WTC11 (cell line): ENCODE results near the gene GMEB1. TPM values are rescaled to one million over a fixed set of nuclear protein-coding genes. Genes with fewer than 3 reads are reported as not detected.
"Not testable (repeated sequence)": the region's sequence is repeated elsewhere in the genome, so short reads cannot be mapped to it uniquely, and the experiment has no call there.

Source experiments
- ATAC-seq: fragments of 200-7000 bp; cut with Tn5 transposase; 2 replicates; pipeline ENCODE4 v1.10.0; 2021; ENCODE audit warnings: mild to moderate bottlenecking, moderate library complexity
- CTCF ChIA-PET: fragments of 300-600 bp; sonication (Branson Sonifier 250); formaldehyde crosslinking; loops from one replicate; lab custom pipeline; 2021; ENCODE audit warnings: antibody characterized with exemption; lab: Charles Lee
- POLR2A ChIA-PET: fragments of 350-600 bp; sonication (Branson Sonifier 250); formaldehyde crosslinking; loops from one replicate; lab custom pipeline; 2021; ENCODE audit warnings: antibody characterized with exemption; lab: Charles Lee
- DNase-seq: peaks from one replicate; pipeline ENCODE4 v3.0.0; 2021; ENCODE audit warnings: low spot score
- H3K27ac Mint-ChIP-seq: 2 replicates; pipeline ENCODE4 v1.8.0; 2021; ENCODE audit warnings: mixed read lengths
- H3K27me3 Mint-ChIP-seq: 2 replicates; pipeline ENCODE4 v1.8.0; 2021; ENCODE audit warnings: low read depth, mild to moderate bottlenecking, moderate library complexity, mixed read lengths
- H3K36me3 Mint-ChIP-seq: 2 replicates; pipeline ENCODE4 v1.8.0; 2021; ENCODE audit warnings: mixed read lengths
- H3K4me1 Mint-ChIP-seq: 2 replicates; pipeline ENCODE4 v1.8.0; 2022; ENCODE audit warnings: mixed read lengths
- H3K4me3 Mint-ChIP-seq: 2 replicates; pipeline ENCODE4 v1.8.0; 2021; ENCODE audit warnings: mild to moderate bottlenecking, moderate library complexity, mixed read lengths
- H3K9me3 Mint-ChIP-seq: 2 replicates; pipeline ENCODE4 v1.8.0; 2021; ENCODE audit warnings: mixed read lengths
- GRHL2 ChIP-seq: fragments of 250-450 bp; sonication (Bioruptor Pico); IDR thresholded peaks from 2 replicates; pipeline ENCODE4 v1.8.0; 2022; ENCODE audit warnings: mild to moderate bottlenecking, moderate library complexity; ENCODE audit not compliant: insufficient replicate concordance, severe bottlenecking
- HMGA2 ChIP-seq: fragments of 250-450 bp; sonication (Bioruptor Pico); IDR thresholded peaks from 2 replicates; pipeline ENCODE4 v1.4.0; 2021; ENCODE audit warnings: mild to moderate bottlenecking, moderate library complexity
- NR3C1 ChIP-seq: sonication (generic); formaldehyde crosslinking; conservative IDR thresholded peaks from 2 replicates; pipeline ENCODE4 v1.8.1; 2023; ENCODE audit warnings: low read depth, mild to moderate bottlenecking, missing genetic modification reagents
- RELA ChIP-seq: sonication (generic); formaldehyde crosslinking; IDR thresholded peaks from 2 replicates; pipeline ENCODE4 v1.8.1; 2022; ENCODE audit warnings: missing genetic modification reagents, mild to moderate bottlenecking, borderline replicate concordance
- SMAD3 ChIP-seq: sonication (generic); formaldehyde crosslinking; IDR thresholded peaks from 2 replicates; pipeline ENCODE4 v1.8.0; 2022; ENCODE audit warnings: missing genetic modification reagents, mild to moderate bottlenecking, borderline replicate concordance
- SP1 ChIP-seq: sonication (generic); formaldehyde crosslinking; conservative IDR thresholded peaks from 2 replicates; pipeline ENCODE4 v1.8.1; 2022; ENCODE audit warnings: missing genetic modification reagents
- TP53 ChIP-seq: sonication (generic); formaldehyde crosslinking; IDR thresholded peaks from 2 replicates; pipeline ENCODE4 v1.8.1; 2023; ENCODE audit warnings: mild to moderate bottlenecking, missing genetic modification reagents
- ZNF281 ChIP-seq: sonication (generic); formaldehyde crosslinking; IDR thresholded peaks from 2 replicates; pipeline ENCODE4 v1.8.0; 2023; ENCODE audit warnings: mild to moderate bottlenecking, missing genetic modification reagents
- ZNF396 ChIP-seq: fragments of 250-450 bp; sonication (Bioruptor Pico); IDR thresholded peaks from 2 replicates; pipeline ENCODE4 v1.8.0; 2021; ENCODE audit warnings: mild to moderate bottlenecking, moderate library complexity, borderline replicate concordance
- total RNA-seq: library from RNA; stranded (reverse); gene quantifications from 3 replicates; pipeline ENCODE4 v1.2.3, GENCODE V29; 2021
- TF ChIP-seq, protein P1 (sequence below): sonication (generic); formaldehyde crosslinking; IDR thresholded peaks from 2 replicates; pipeline ENCODE4 v1.8.1; 2022; ENCODE audit warnings: mild to moderate bottlenecking, moderate library complexity, missing genetic modification reagents
- TF ChIP-seq, protein P2 (sequence below): sonication (generic); formaldehyde crosslinking; IDR thresholded peaks from 2 replicates; pipeline ENCODE4 v1.8.1; 2022; ENCODE audit warnings: low read depth, missing genetic modification reagents, borderline replicate concordance
- TF ChIP-seq, protein P3 (sequence below): sonication (generic); formaldehyde crosslinking; IDR thresholded peaks from 2 replicates; pipeline ENCODE4 v1.8.1; 2023; ENCODE audit warnings: mild to moderate bottlenecking, missing genetic modification reagents, moderate library complexity

Gene GMEB1
- total RNA-seq, 1 experiment from 2014 or later: 29.4 TPM

DNA sequence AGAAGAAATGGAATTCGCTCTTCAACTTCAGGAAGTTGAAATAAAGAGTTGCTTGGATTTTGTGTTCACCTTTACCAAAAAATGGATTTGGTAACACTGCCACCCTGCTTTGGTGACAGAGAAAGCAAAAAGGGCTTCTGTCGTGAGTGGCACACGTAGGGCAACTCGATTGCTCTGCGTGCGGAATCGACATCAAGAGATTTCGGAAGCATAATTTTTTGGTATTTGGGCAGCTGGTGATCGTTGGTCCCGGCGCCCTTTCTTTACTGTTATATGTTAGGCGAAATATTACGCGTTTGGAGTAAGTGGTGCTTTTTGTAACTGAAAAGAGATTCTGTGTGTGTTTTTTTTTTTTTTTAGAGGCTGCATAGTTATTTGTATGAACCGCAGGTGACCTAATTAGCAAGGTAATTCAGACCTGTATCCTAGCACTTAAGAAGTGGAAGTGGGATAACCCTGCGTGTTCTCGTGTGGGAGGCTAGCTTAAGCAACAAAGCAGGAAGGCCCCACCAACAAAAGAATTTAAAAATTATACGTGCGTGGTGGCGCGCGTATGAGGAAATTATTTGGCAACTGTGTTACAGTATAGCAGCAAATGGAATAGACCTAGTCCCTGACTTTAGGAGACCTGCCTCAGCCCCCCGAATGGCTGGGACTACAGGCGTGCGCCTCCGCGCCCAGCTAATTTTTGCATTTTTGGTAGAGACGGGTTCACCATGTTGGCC, 19.9 kb upstream of the GMEB1 start, which contains the start of gene RNU11 (continued):
- TF ChIP-seq NR3C1 (CRISPR knock-in tag): no peak
- TF ChIP-seq RELA (CRISPR knock-in tag): peak; percentile 42; the same call in 1 of the 2 replicates
- no peak for TF ChIP-seq TP53 (CRISPR knock-in tag)
- peak; percentile 88 for TF ChIP-seq SP1 (CRISPR knock-in tag)
- TF ChIP-seq, protein P1, sequence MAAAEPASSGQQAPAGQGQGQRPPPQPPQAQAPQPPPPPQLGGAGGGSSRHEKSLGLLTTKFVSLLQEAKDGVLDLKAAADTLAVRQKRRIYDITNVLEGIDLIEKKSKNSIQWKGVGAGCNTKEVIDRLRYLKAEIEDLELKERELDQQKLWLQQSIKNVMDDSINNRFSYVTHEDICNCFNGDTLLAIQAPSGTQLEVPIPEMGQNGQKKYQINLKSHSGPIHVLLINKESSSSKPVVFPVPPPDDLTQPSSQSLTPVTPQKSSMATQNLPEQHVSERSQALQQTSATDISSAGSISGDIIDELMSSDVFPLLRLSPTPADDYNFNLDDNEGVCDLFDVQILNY (CRISPR knock-in tag): no peak; the same call in none of the 2 replicates
- TF ChIP-seq ZNF281 (CRISPR knock-in tag): peak; percentile 66; the same call in 1 of the 2 replicates
- TF ChIP-seq HMGA2 (CRISPR knock-in tag): no peak
- TF ChIP-seq SMAD3 (CRISPR knock-in tag): peak; percentile 95
- TF ChIP-seq, protein P2, sequence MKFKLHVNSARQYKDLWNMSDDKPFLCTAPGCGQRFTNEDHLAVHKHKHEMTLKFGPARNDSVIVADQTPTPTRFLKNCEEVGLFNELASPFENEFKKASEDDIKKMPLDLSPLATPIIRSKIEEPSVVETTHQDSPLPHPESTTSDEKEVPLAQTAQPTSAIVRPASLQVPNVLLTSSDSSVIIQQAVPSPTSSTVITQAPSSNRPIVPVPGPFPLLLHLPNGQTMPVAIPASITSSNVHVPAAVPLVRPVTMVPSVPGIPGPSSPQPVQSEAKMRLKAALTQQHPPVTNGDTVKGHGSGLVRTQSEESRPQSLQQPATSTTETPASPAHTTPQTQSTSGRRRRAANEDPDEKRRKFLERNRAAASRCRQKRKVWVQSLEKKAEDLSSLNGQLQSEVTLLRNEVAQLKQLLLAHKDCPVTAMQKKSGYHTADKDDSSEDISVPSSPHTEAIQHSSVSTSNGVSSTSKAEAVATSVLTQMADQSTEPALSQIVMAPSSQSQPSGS (CRISPR knock-in tag): 0 out of 2 replicates have a peak, but pooled peaks have one; percentile 48
- 0 out of 2 replicates have a peak, but pooled peaks have one; percentile 28 for TF ChIP-seq ZNF396
- TF ChIP-seq, protein P3, sequence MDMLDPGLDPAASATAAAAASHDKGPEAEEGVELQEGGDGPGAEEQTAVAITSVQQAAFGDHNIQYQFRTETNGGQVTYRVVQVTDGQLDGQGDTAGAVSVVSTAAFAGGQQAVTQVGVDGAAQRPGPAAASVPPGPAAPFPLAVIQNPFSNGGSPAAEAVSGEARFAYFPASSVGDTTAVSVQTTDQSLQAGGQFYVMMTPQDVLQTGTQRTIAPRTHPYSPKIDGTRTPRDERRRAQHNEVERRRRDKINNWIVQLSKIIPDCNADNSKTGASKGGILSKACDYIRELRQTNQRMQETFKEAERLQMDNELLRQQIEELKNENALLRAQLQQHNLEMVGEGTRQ: no peak
- TF ChIP-seq GRHL2 (CRISPR knock-in tag): no peak

- H3K36me3 Mint-ChIP-seq, H3K27ac Mint-ChIP-seq, H3K4me3 Mint-ChIP-seq, H3K27me3 Mint-ChIP-seq, H3K9me3 Mint-ChIP-seq, CTCF ChIA-PET, H3K4me1 Mint-ChIP-seq, ATAC-seq, DNase-seq, POLR2A ChIA-PET: not testable (repeated sequence)
These were observed 15.5 kb upstream of the GMEB1 start for GRCh38 chr1:28653063-28653462.

DNA sequence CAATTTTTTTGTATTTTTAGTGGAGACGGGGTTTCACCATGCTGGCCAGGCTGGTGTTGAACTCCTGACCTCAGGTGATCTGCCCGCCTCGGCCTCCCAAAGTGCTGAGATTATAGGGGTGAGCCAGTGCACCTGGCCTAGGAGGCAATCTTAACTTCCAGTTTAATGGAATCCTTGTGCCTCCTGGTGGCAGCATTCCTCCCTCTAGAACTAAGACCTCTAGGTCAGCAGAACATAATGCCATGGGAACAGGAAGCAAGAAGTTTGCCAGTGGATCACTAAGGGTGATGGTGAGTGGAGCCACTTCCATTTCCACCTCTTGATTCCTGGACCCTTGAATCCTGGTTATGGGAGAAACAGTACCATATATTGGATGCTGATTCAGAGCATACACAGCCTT, 14.7 kb upstream of the GMEB1 start:
- CTCF ChIA-PET: interaction anchor here (0.6 kb wide), 1 partner anchor 25 kb away, joined by 3 read pairs; no protein-coding TSS in a partner anchor
- H3K4me1 Mint-ChIP-seq, H3K27ac Mint-ChIP-seq, H3K9me3 Mint-ChIP-seq, H3K36me3 Mint-ChIP-seq, H3K4me3 Mint-ChIP-seq, POLR2A ChIA-PET, H3K27me3 Mint-ChIP-seq: not testable (repeated sequence)
- ATAC-seq: peak; percentile 54
- DNase-seq: peak; percentile 51

DNA sequence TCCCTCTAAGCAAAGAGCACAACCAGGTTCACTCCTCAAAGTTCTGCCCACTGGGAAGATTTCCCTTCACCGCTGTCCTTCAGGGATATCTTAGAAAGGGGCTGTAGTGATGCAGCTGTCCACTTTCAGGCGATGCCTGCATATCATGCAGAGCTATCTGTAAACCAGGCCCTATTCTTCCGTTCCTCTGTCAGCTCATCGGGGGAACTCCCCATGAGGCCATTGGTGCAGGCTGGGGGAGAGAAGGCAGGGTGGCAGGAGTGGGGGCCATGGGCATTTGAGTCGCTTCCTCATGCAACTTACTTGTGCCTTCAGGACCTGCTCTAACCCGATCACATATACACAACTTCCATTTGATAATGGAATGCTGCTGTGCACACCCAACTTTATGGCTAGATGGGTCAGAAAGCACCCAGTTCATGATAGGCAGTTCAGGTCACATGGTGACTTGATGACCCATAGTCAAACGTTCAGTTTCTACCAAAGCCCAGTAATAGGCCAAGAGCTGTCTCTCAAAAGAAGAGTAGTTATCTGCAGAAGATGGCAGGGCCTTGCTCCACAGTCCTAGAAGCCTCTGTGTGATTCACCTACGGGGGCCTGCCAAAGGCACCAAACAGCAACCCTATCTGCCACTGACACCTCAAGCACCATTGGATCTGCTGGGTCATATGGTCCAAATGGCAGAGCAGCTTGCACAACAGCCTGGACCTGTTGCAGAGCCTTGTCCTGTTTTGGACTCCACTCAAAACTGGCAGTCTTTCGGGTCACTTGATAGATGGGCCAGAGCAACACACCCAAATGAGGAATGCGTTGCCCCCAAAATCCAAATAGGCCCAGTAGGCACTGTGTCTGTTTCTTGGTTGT, 12.9 kb upstream of the GMEB1 start:
- not testable (repeated sequence) for H3K27ac Mint-ChIP-seq, H3K4me3 Mint-ChIP-seq, H3K9me3 Mint-ChIP-seq, H3K36me3 Mint-ChIP-seq, H3K27me3 Mint-ChIP-seq, ATAC-seq, DNase-seq, H3K4me1 Mint-ChIP-seq
- POLR2A ChIA-PET: interaction anchor here (0.7 kb wide), 1 partner anchor 822 kb away, joined by 6 read pairs; no protein-coding TSS in a partner anchor
- CTCF ChIA-PET: interaction anchor here (0.8 to 2.0 kb wide), 2 partner anchors 222 kb away, joined by 3 to 10 read pairs; no protein-coding TSS in a partner anchor
